GM18502 (cell line): ENCODE results near the gene L3MBTL3.

Experiments
- ATAC-seq: cut with Tn5 transposase; IDR thresholded peaks from one replicate; pipeline ENCODE4 v1.9.1; 2021; ENCODE audit warnings: mild to moderate bottlenecking; ENCODE audit not compliant: unreplicated experiment, poor library complexity

L3MBTL3 gene

GRCh38 chr6:130018292-130018743 lies at the start of gene L3MBTL3:
Gene L3MBTL3, plus strand, starts transcription at chr6:130018581. Its CDS starts 24,119 bp downstream, at chr6:130042700.
- peak; percentile 80 for ATAC-seq

GRCh38 chr6:129969064-129969463 lies 49.3 kb upstream of the L3MBTL3 start:
- no peak for ATAC-seq

- ATAC-seq: no peak
These were observed 42.3 kb upstream of the L3MBTL3 start for GRCh38 chr6:129976110-129976509.

- no peak for ATAC-seq
These were observed 40.0 kb upstream of the L3MBTL3 start for GRCh38 chr6:129978148-129978916.

- no peak for ATAC-seq
These were observed 37.6 kb upstream of the L3MBTL3 start for GRCh38 chr6:129980821-129981220.

- no peak for ATAC-seq
These were observed 36.8 kb upstream of the L3MBTL3 start for GRCh38 chr6:129981598-129981997.

GRCh38 chr6:129989396-129989795 lies 29.0 kb upstream of the L3MBTL3 start:
- ATAC-seq: no peak

GRCh38 chr6:129992881-129993280 lies 25.5 kb upstream of the L3MBTL3 start:
- no peak for ATAC-seq

- ATAC-seq: peak; percentile 85
These were observed 24.0 kb upstream of the L3MBTL3 start for GRCh38 chr6:129994410-129994809.

GRCh38 chr6:129996387-129996786 lies 22.0 kb upstream of the L3MBTL3 start:
- ATAC-seq: no peak

- no peak for ATAC-seq
These were observed 17.6 kb upstream of the L3MBTL3 start for GRCh38 chr6:130000526-130001421.

- ATAC-seq: no peak
These were observed 10.0 kb upstream of the L3MBTL3 start for GRCh38 chr6:130008236-130008873.

- no peak for ATAC-seq
These were observed 9.2 kb upstream of the L3MBTL3 start for GRCh38 chr6:130009146-130009545.

- no peak for ATAC-seq
These were observed 8.0 kb upstream of the L3MBTL3 start for GRCh38 chr6:130010387-130010786.

GRCh38 chr6:130012728-130013127 lies 5.7 kb upstream of the L3MBTL3 start:
- no peak for ATAC-seq

- ATAC-seq: peak; percentile 29
These were observed 454 bp downstream of the L3MBTL3 start for GRCh38 chr6:130018744-130019325.

GRCh38 chr6:130019326-130020072 lies 1.1 kb downstream of the L3MBTL3 start:
- peak; percentile 29 for ATAC-seq

GRCh38 chr6:130020073-130020906 lies 1.9 kb downstream of the L3MBTL3 start:
- peak; percentile 3 for ATAC-seq
